ENCODE results near the gene WARS2.

WARS2 gene

GRCh38 chr1:119081267-119081666 lies 59.2 kb downstream of the WARS2 start:
- DNase-seq = no peak

- DNase-seq = peak in 1 of 2 experiments; percentile 13
Measured at GRCh38 chr1:119080586-119080985, 59.9 kb downstream of the WARS2 start.

DNA sequence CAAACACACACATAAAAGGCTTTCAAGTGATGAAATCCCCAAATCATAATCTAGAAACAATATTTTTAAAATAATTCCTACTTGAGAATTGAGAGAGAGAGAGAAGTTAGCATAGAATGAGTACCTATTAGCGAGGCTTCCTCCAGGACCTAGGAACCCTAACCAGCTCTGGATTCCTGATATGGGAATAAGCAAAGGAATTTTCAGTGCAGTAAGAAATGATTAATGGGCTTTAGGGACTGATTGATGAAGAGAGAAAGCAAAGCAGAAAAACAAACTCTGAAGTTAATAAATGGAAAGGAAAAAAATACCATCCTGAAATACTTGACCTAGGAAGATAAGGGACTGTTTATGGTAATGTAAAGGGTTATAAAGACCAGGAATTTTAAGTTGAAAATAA lies 60.6 kb downstream of the WARS2 start:
- DNase-seq = no peak

- DNase-seq = no peak
Measured at GRCh38 chr1:119075614-119076013, 64.8 kb downstream of the WARS2 start.

DNA sequence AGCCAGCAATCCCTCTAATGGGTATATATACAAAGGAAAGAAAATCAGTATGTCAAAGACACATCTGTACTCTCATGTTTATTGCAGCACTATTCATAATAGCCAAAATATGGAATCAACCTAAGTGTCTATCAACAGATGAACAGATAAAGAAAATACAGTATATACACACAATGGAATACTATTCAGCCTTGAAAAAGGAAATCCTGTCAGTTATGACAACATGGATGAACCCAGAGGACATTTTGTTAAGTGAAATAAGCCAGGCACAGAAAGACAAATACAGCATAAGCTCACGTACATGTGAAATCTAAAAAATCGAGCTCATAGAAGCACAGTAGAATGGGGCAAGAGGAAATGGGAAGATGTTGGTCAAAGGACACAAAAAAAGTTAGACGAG lies 69.1 kb downstream of the WARS2 start:
- DNase-seq = no peak

DNA sequence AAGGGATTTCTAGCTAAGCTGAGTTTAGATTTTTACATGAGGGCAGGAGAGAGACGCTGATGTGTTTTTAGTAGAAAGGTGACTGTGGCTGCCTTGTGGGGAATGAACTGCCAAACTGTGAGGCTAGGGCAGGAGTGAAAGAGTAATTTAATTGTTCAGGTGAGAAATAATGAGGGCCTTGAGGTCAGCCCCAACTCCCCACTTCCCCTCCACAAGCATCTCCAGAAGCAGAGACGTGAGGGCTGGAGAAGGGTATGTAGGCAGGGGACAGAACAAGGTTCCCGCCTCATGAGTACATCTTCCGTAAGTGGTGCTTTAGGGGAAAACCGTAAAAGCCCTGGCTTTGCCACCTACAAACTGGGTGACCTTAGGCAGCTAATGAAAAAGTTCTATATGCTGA lies 70.8 kb downstream of the WARS2 start:
- DNase-seq = no peak

- DNase-seq = no peak
Measured at GRCh38 chr1:119068427-119068826, 72.0 kb downstream of the WARS2 start.

GRCh38 chr1:119061700-119062099 lies 78.8 kb downstream of the WARS2 start:
- DNase-seq = no peak

DNA sequence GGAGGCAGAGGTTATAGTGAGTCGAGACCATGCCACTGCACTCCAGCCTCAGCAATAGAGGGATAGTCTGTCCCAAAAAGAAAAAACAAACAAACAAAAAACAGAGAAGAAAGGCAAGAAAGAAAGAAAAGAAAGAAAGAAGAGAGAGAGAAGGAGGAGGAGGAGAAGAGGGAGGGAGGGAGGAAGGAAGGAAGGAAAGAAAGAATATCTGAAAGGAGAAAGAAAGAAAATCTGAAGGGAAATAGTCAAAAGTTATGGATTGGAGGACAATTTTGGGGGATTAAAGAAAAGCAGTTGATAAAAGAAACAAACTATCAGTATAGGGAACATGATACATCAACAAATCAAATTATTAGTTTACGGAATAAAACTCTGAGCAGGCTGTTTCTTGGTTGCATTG lies 84.9 kb downstream of the WARS2 start:
- no peak for DNase-seq

DNA sequence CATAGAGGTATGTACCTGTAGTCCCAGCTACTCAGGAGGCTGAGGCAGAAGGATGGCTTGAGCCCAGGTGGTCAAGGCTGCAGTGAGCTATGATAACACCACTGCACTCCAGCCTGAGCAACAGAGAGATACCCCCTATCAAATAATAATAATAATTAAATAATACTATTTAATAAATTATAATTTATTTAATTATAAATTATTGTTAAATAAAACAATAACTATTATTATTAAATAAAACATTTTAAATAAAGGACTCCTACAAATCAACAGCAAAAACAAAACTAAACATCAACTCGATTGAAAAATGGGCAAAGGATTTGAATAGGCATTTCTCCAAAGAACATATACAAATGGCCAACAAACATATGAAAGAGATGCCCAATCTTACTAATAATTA lies 86.5 kb downstream of the WARS2 start:
- no peak for DNase-seq

DNA sequence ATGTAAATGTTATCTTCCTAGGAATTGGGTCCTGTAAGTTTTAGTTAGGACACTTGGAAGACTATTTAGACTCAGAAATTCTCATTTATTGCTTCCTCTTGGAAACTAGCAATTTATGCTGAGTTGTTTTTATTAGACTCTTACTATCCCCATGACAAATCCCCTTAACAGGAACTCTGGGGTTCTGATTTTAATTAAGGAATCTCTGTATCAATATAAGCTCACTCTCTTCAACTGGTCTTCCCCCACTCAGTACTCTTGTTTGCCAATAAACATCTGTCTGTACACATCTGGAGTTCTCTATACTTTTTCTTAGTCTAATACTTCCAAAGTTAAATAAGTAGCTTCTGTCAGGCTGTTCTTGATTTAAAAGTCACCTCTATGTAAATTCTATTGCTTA lies 88.2 kb downstream of the WARS2 start:
- DNase-seq = no peak

- no peak for DNase-seq
Measured at GRCh38 chr1:119048624-119049404, 91.6 kb downstream of the WARS2 start.

- no peak for DNase-seq
Measured at GRCh38 chr1:119046785-119047438, 93.5 kb downstream of the WARS2 start.

DNA sequence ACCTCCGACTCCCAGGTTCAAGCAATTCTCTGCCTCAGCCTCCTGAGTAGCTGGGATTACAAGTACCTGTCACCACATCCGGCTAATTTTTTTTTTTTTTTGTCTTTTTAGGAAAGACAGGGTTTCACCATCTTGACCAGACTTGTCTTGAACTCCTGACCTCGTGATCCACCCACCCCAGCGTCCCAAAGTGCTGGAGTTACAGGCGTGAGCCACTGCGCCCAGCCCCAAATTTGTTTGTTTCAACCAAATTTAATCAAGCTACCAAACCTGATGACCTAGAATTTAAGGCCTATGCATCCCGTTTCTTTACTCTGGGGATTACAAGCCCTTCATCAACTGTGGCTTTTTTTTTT lies 94.0 kb downstream of the WARS2 start:
- DNase-seq = no peak

DNA sequence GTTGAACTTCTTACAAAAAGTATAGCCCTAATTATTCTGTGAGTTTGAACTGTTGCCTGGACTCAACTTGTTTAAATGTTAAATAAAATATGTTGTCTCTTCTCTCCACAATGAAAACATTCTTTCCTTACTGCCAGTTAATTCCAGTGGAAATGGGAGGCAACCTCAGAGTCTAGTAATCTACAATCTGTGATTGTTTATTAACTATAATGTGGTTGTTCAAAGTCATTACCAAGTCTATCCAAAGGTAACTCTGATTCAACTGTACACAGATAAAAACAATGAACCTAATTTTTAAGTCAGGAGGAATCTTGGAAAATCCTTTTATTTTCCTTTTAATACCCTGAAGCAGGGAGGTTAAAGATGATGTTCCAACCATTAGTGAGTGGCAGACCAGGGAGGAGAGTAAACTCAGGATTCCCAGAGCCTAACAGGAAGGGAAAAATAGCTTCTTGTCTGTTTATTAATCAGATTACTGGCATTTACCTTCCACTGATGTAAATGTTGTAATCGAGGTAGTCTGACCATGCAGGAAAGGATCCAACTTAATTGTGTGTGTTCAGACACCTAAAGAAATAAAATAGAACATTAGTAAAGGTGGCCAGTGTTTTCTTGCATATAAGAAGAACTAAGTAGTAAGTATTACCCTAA lies 95.2 kb downstream of the WARS2 start:
- DNase-seq = no peak

DNA sequence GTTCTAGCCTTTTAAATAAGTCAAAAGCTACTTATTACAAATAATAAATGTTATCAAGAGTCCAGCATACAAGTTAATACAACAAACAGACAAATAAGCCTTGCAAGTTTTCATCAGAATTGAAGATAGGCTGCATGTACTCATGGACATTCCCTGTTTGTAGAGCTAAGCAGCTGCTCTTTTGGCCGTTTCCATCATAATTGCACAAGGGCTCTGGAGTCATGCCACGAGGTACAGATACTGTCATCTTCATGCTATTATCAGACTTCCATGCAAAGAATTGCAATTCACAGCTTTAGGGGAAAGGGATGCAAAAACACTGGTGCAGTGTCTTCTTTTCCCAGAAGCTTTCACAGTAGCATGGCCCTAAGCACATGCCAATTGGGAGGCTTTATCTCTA lies 99.5 kb downstream of the WARS2 start:
- no peak for DNase-seq

DNA sequence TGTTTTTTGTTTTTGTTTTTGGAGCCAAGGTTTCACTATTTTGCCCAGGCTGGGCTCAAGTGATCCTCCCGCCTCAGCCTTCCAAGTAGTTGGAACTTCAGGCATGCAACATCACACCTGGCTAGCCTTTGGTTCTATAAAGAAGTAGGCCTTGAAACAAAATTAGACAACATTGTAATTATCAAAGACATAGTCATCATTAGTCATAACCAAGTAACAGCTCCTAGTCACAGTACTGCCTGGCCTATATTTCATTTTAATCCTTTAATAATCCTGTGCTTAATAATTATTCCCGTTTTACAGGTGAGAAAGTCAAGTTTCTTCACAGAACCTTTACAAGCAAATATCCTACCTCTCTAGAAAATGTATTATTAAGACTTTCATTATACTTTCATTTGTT lies 100.0 kb downstream of the WARS2 start:
- DNase-seq = no peak

DNA sequence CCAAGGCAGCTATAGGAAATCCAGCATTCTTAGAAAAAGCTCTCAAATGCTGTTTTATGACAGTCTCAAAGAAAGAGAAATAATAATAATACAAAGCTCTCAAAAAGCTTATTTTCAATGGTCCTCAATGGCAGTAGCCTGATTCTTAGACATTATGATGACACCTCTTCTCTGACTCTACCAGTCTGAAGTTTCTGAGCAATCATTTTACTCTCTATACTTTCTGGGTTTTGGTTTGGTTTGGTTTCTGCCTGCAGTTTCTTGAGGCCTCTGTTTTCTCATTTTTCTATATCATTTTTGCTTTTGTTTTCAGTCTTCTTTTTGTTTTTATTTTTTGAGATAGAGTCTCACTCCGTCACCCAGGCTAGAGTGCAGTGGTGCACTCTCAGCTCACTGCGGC lies 102.1 kb downstream of the WARS2 start:
- DNase-seq = no peak

DNA sequence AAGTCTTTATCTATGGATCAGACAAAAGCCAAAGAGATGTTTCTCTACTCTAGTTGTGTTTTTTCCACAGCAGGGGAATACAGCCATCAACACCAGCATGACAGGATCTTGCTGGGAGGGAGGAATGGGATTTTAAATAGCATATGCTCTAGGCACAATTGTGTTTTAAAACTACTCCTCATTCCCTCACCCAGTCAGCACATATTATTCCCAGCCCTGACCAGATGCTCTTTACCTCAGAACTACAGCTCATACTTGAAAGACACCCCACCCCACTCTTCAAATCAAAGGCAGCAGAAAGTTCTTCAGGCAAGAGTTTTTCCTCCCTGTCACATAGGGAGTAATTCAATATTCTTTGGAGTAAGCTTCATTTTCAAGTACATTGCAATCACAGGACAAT lies 106.1 kb downstream of the WARS2 start:
- no peak for DNase-seq

- no peak for DNase-seq
Measured at GRCh38 chr1:119032986-119033385, 107.5 kb downstream of the WARS2 start.

GRCh38 chr1:119027759-119028158 lies 112.7 kb downstream of the WARS2 start:
- no peak for DNase-seq

GRCh38 chr1:119026956-119027355 lies 113.5 kb downstream of the WARS2 start:
- DNase-seq = no peak

GRCh38 chr1:119015547-119015946 lies 124.9 kb downstream of the WARS2 start:
- no peak for DNase-seq

GRCh38 chr1:119012383-119012782 lies 128.1 kb downstream of the WARS2 start:
- no peak for DNase-seq
